ENCODE measurements around the gene ZNF317.

Gene ZNF317

DNA sequence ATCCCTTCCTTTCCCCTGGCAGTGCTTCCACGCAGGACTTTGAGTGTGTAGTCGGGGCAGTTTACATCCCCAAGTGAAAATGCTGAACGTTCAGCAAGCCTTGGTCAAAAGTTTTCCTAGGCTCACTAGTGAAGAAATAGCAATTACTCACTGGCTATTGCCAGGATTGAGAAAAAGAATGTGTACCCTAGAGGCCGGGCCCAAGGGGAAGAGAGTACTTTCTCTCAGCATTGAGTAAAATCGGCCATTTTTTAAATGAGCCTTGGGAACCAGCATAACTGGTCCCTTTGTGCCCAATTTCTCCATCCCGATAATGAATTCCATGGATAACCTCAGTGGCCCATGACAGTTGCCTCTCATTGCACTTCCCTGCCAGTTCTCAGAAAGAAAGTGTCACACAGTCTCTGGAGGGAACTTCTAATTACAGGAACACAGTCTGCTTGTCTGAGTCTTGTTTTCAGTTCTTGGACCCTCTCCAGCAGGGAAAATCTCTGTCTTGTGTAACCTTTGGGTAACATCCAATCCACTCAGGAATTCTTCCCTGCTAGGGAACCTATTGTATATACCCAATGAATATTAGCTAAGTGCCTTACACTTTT is 31.3 kb downstream of the ZNF317 start:
- no peak overlapping the region for H2AFZ ChIP-seq (ENCODE audit: low read length)
- H3K27ac ChIP-seq (ENCODE audit: low read depth, low read length, poor library complexity, severe bottlenecking): no peak overlapping the region
- no peaks in the 10 kb centered on the region for H3K27me3 ChIP-seq (ENCODE audit: insufficient read depth, low read length)
- no peaks in the 10 kb centered on the region for H3F3A ChIP-seq (ENCODE audit: insufficient read depth, low read length)
- peaks cover 7% of the 10 kb centered on the region for H3K36me3 ChIP-seq (ENCODE audit: insufficient read depth, low read length)
- no peaks in the 10 kb centered on the region for H4K20me1 ChIP-seq (ENCODE audit: insufficient read depth, low read length)
- no peaks in the 10 kb centered on the region for H3K79me2 ChIP-seq (ENCODE audit: insufficient read depth, low read length)
- H3K4me1 ChIP-seq (ENCODE audit: insufficient read depth, low read length, severe bottlenecking): no peaks in the 10 kb centered on the region
- no peak overlapping the region for H3K4me2 ChIP-seq (ENCODE audit: low read length)
- no peaks in the 10 kb centered on the region for H3K9me2 ChIP-seq (ENCODE audit: low read depth, low read length)
- TF ChIP-seq, protein P1, sequence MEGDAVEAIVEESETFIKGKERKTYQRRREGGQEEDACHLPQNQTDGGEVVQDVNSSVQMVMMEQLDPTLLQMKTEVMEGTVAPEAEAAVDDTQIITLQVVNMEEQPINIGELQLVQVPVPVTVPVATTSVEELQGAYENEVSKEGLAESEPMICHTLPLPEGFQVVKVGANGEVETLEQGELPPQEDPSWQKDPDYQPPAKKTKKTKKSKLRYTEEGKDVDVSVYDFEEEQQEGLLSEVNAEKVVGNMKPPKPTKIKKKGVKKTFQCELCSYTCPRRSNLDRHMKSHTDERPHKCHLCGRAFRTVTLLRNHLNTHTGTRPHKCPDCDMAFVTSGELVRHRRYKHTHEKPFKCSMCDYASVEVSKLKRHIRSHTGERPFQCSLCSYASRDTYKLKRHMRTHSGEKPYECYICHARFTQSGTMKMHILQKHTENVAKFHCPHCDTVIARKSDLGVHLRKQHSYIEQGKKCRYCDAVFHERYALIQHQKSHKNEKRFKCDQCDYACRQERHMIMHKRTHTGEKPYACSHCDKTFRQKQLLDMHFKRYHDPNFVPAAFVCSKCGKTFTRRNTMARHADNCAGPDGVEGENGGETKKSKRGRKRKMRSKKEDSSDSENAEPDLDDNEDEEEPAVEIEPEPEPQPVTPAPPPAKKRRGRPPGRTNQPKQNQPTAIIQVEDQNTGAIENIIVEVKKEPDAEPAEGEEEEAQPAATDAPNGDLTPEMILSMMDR (IDR thresholded peaks at IDR 0.05; ENCODE audit: low read length): no peak
- no peak for TF ChIP-seq EZH2 (IDR thresholded peaks at IDR 0.05; ENCODE audit: borderline replicate concordance, low read length)
- H3K4me3 ChIP-seq (ENCODE audit: low read depth, low read length, poor library complexity, severe bottlenecking): no peak overlapping the region
- H3K9me3 ChIP-seq (ENCODE audit: low read length): no peaks in the 10 kb centered on the region
- H3K9ac ChIP-seq (ENCODE audit: low read length): no peak overlapping the region

DNA sequence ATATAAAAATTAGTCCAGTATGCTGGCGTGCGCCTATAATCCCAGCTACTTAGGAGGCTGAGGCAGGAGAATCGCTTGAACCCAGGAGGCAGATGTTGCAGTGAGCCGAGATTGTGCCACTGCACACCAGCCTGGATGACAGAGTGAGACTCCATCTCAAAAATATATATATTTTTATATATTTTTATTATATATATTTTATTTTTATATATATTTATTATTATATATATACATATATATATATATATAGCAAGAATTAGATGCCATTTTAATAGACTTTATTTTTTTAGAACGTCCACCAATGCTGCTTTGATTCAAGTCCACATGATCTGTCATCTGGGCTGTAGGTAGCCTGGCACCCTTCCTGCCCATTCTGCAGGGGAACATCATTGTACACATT is 35.1 kb downstream of the ZNF317 start:
- Histone ChIP-seq H3K9me2 (ENCODE audit: low read depth, low read length) (no peaks in the 10 kb centered on the region), H2AFZ (ENCODE audit: low read length) (no peak overlapping the region), H4K20me1 (ENCODE audit: insufficient read depth, low read length) (no peaks in the 10 kb centered on the region), H3K36me3 (ENCODE audit: insufficient read depth, low read length) (no peaks in the 10 kb centered on the region), H3K9ac (ENCODE audit: low read length) (no peak overlapping the region), H3K27ac (ENCODE audit: low read depth, low read length, poor library complexity, severe bottlenecking) (no peak overlapping the region), H3K4me3 (ENCODE audit: low read depth, low read length, poor library complexity, severe bottlenecking) (no peak overlapping the region), H3K4me2 (ENCODE audit: low read length) (no peak overlapping the region), H3F3A (ENCODE audit: insufficient read depth, low read length) (no peaks in the 10 kb centered on the region), H3K27me3 (ENCODE audit: insufficient read depth, low read length) (no peaks in the 10 kb centered on the region), H3K4me1 (ENCODE audit: insufficient read depth, low read length, severe bottlenecking) (no peaks in the 10 kb centered on the region), H3K9me3 (ENCODE audit: low read length) (no peaks in the 10 kb centered on the region), H3K79me2 (ENCODE audit: insufficient read depth, low read length) (no peaks in the 10 kb centered on the region)
- no peak for TF ChIP-seq EZH2 (IDR thresholded peaks at IDR 0.05; ENCODE audit: borderline replicate concordance, low read length)
- TF ChIP-seq, protein P1 (IDR thresholded peaks at IDR 0.05; ENCODE audit: low read length): no peak

DNA sequence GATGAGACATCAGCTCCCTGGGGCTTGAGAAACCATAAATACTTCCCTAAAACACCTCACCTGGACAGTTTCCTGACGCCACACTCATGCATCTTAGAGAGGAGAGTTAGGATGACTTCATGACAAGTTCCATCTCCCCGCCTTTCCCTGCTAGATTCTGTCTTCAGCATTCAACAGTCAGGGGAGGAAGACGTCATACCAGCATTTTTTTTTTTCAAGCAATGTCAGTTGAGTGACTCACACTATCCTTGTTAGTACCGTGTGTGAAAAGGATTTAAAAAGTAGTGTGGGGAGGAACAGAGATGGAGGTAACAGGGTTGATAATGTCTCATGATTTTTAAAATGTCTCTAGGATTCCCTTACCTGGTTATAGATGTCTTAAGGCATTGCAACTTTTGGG is 38.7 kb downstream of the ZNF317 start, which contains the start of gene OR7D2:
Gene OR7D2 (plus strand): TSS at position 79 of the 400 bp plus-strand sequence. CDS start 6,803 bp downstream, outside the sequence.
- no peaks in the 10 kb centered on the region for H3K79me2 ChIP-seq (ENCODE audit: insufficient read depth, low read length)
- no peaks in the 10 kb centered on the region for H3K9me3 ChIP-seq (ENCODE audit: low read length)
- no peaks in the 10 kb centered on the region for H3K27me3 ChIP-seq (ENCODE audit: insufficient read depth, low read length)
- H3F3A ChIP-seq (ENCODE audit: insufficient read depth, low read length): no peaks in the 10 kb centered on the region
- no peaks in the 10 kb centered on the region for H3K36me3 ChIP-seq (ENCODE audit: insufficient read depth, low read length)
- H3K4me3 ChIP-seq (ENCODE audit: low read depth, low read length, poor library complexity, severe bottlenecking): no peak within 1 kb of the TSS
- H3K4me2 ChIP-seq (ENCODE audit: low read length): no peak within 1 kb of the TSS
- H3K27ac ChIP-seq (ENCODE audit: low read depth, low read length, poor library complexity, severe bottlenecking): no peak within 1 kb of the TSS
- H3K9ac ChIP-seq (ENCODE audit: low read length): no peak within 1 kb of the TSS
- H3K9me2 ChIP-seq (ENCODE audit: low read depth, low read length): no peaks in the 10 kb centered on the region
- H3K4me1 ChIP-seq (ENCODE audit: insufficient read depth, low read length, severe bottlenecking): no peaks in the 10 kb centered on the region
- H2AFZ ChIP-seq (ENCODE audit: low read length): no peak within 1 kb of the TSS
- no peaks in the 10 kb centered on the region for H4K20me1 ChIP-seq (ENCODE audit: insufficient read depth, low read length)
- TF ChIP-seq, protein P1 (IDR thresholded peaks at IDR 0.05; ENCODE audit: low read length): no peak
- TF ChIP-seq EZH2 (IDR thresholded peaks at IDR 0.05; ENCODE audit: borderline replicate concordance, low read length): no peak

All from OCI-LY1 (cell line).